Mammary epithelial cell (primary cell): ENCODE results near the gene E2F1.

Experiments
- EZH2 ChIP-seq: IDR thresholded peaks from 2 replicates; pipeline ENCODE4 v1.6.1; 2012; ENCODE audit warnings: low read length, inconsistent platforms, borderline replicate concordance
- TF ChIP-seq, protein P1 (sequence below), 2 donors: IDR thresholded peaks in 1 of 2; conservative IDR thresholded peaks in 1 of 2; 2 replicates each; pipeline ENCODE4 v1.5.1; 2011 to 2012; ENCODE audit warnings: inconsistent platforms in 2 of 2, low read length in 2 of 2, mild to moderate bottlenecking in 2 of 2, control low read depth in 1 of 2, low read depth in 1 of 2; ENCODE audit not compliant: insufficient read depth in 1 of 2; ENCODE audit errors: extremely low read depth in 1 of 2

DNA sequence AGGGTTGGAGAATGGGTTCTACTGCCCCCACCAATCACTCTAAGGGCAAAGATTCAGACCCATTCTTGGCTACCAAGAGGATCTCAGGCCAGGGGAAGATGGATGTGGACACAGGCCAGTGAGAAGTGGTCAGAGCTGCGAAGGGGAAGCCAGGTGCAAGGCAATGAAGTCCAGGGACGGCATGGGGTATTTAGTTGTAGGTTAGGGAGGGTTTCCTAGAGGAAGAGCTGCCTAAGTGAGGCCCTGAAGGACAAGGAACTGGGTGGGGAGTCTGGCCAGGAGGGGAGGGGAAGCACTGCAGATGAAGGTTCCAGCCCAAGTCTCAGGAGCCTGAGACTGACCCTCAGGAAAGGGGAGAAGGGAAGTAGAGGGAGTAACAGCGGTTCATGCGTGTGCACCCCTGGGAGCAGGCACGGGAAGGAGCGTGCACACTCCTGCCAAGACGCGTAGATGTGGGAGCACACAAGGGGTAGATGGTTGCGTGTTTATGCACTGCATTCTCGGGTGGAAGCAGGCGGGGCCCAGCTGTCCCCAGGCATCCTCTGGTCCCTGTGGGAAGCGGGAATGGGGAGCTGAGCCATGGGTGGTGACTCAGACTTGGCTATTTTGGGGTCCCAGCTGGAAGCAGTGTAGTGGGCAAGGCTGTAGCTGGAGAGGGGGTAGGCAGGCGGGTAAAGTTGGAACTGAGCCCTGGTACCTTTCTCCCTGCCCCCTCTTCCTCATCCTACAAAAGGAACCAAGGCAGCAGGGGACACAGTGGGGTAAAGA lies 16.1 kb downstream of the E2F1 start:
- TF ChIP-seq, protein P1, sequence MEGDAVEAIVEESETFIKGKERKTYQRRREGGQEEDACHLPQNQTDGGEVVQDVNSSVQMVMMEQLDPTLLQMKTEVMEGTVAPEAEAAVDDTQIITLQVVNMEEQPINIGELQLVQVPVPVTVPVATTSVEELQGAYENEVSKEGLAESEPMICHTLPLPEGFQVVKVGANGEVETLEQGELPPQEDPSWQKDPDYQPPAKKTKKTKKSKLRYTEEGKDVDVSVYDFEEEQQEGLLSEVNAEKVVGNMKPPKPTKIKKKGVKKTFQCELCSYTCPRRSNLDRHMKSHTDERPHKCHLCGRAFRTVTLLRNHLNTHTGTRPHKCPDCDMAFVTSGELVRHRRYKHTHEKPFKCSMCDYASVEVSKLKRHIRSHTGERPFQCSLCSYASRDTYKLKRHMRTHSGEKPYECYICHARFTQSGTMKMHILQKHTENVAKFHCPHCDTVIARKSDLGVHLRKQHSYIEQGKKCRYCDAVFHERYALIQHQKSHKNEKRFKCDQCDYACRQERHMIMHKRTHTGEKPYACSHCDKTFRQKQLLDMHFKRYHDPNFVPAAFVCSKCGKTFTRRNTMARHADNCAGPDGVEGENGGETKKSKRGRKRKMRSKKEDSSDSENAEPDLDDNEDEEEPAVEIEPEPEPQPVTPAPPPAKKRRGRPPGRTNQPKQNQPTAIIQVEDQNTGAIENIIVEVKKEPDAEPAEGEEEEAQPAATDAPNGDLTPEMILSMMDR (conservative IDR thresholded peaks at IDR 0.05 in 1 of 2, IDR thresholded peaks at IDR 0.05 in 1 of 2; ENCODE audit: extremely low read depth in 1 of 2, insufficient read depth in 1 of 2, low read depth in 1 of 2, low read length in 2 of 2), result no peak
- TF ChIP-seq EZH2, result no peak
